Measurements from ENCODE around the gene NGRN.
"Not testable (repeated sequence)": the region's sequence is repeated elsewhere in the genome, so short reads cannot be mapped to it uniquely, and the experiment has no call there.

The NGRN gene

DNA sequence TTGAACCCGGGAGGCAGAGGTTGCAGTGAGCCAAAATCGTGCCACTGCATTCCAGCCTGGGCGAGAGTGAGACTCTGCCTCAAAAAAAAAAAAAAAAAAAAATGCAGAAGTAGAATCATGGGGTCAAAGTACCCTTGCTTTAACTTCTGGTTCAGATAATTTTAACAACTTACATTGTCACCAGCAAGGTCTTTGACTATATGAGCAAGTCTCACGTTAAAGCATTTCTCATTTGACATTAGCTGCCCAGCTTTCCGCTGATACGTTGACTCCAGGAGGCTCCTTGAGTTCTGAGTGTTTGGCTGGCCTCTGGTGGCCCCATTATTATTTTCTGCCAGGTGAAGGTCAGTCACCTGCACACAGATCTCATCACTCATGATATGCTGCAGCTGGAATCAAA lies 16.2 kb downstream of the NGRN start:
- not testable (repeated sequence) for DNase-seq (ENCODE audit: low read depth in 2 of 2)

DNA sequence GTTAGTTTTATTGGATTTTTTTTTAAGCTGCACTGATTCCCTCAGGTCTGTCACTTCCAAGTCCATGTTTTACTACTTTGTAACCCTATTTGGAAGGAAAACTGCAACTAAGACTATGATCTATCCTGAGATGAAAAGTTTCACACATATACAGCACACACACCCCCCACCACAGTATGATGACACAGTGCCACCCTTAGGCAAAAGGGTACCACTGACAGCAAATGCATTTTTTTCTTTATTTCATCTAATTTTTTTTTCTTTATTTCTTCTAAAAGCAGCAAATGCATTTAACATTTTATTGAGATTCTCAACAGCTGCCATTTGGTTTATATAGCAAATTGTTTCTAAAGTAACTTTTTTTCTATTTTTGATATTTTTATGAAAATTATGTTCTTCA lies 21.2 kb downstream of the NGRN start:
- no peak for DNase-seq (ENCODE audit: low read depth in 2 of 2)

DNA sequence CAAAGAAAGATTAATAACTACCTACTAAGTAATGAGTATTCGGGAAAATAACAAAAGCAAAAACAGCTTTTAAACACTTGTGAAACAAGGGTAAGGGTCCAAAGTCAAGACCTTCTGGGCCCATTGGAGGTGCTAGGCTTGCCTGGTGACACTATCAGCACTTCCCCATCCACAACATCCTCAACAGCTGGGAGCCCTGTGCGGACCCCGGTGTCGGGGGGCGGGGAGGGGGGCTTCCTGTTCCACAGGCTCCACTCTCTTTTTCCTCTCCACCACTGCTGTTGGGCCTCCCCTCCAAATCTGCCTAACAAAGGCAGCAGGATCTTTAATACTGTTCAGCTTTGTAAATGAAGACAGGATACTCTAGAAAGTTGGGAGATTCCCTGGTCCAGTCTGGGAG lies 21.6 kb downstream of the NGRN start:
- no peak for DNase-seq (ENCODE audit: low read depth in 2 of 2)

DNA sequence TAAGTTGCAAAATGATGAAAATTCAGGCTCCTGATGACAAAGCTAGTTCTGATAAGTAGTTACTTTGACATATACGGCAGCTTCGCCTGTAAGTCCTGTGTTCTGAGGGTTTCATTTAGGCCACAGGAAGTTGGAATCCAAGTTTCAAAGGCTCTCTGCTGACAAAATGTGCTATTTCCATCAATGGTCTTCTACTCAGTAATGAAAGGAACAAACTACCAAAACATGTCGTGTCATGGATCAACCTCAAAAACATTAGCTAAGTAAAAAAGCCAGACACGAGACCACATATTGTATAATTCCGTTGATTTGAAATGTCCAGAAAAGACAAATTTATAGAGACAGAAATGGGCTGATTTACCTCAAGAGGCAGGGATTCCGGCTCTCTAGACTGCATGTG lies 22.5 kb downstream of the NGRN start:
- no peak for DNase-seq (ENCODE audit: low read depth in 2 of 2)

DNA sequence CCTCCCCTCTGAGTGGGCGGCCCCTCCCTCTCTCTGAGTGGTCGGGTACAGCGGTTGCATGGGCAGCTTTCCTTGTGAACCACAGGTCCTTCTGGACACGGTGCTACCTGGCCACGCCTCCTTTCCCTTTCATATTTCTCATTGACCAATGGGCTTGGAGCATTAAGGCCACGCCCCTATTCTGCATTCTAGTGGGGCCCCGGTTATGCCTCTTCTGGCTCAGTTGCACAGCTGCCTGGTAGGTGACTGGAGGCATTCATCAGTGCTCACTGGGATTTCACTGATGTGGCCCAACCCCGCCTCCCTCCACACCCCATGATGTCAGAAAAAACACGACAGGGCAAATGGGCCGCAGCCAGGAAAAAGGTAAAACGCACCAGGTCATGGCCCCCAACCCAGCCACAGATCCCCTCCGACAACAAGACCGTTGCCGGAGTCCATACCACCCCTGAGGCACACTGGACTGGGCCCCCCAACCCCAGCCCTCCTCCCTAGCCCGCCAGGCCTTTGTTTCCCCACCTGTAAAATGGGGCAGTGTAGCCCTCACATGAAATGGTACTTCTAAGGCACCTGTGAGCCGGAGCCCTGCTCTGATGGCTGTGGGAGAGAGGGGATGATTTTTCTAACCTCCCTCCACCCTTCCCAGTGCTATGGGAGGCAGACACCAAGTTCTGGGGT lies 26.3 kb downstream of the NGRN start:
- no peak for DNase-seq (ENCODE audit: low read depth in 2 of 2)

DNA sequence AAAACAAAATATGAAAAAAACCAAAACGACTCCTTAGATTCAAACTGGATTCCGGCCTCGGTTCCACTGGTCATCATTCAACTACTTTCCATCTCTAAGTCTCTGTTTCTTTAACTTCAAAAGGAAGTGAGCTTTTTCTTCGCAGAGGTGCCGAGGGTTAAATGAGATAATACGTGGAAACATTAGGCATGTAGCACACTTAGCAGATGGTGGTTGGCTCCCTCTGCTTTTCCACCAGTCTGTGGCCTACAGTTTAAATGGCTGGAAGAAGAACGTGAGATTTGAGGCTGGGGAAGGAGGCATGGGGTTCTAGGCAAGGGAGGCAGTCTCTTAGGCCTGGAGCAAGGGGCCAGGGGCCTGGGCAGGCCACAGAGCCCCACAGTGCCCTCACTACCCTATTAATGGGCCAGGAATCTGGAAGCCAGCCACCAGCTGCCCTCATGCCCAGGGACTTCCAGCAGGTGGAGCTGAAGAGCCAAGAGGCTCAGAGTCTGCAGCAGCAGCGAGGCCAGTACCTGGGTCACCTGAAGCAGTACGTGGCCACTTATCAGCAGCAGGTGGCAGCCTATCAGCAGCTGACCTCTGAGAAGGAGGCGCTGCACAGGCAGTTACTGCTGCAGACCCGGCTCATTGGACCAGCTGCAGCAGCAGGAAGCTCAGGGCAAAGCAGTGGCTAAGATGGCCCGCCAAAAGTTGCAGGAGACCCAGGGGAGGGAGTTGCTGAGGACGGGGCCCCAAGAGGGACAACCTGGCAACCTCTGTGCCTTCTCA lies 27.8 kb downstream of the NGRN start:
- peak; percentile 57 to 68 for DNase-seq (ENCODE audit: low read depth in 2 of 2)

DNA sequence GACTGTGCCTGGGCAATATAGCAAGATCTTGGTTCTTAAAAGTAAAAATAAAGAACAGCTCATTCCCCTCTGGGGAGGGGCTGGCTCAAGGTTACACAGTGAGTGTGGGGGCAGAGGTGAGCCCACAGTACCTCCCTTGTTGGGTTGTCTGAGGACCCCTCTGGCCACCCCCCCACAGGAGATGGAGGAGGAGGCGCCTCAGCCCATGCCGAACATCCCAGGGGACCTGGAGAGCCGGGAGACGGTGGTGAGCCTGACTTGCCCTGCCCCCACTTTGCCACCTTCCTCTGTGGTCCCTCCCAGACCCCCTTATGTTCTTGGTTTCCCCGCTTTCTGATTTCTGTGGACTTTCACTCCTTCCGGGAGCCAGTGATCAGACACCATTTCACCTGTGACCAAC lies 28.7 kb downstream of the NGRN start:
- DNase-seq (ENCODE audit: low read depth in 2 of 2): no peak

DNA sequence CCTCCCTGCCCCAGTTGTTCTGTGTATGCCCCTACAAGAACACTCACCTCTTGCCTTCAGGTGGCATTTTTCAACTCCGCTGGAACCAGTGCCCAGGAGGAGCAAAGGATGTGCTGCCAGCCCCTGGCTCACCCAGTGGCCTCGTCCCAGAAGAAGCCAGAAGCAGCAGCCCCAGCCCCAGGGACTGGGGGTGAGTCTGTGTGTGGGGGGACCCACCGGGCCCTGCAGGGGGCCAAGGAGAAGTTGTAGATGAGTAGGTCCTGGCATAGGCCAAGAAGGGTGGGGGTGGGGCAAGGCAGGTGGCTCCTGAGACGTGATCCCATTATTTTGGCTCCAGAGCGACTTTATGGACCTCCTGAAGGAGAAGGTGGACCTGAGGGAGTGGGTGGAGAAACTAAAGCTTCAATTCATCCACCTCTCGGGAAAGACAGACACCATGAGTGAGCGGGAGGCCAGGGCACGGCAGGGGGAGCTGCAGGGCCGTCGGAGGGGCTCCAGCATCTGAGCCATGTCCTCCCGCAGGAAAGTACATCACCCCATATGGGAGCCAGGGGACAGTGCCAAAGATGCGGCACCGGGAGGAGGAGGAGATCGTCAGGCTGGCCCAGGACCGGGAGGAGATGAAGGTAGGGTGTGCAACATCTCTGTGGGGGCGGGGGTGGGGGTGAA lies 29.3 kb downstream of the NGRN start:
- DNase-seq (ENCODE audit: low read depth in 2 of 2): no peak

DNA sequence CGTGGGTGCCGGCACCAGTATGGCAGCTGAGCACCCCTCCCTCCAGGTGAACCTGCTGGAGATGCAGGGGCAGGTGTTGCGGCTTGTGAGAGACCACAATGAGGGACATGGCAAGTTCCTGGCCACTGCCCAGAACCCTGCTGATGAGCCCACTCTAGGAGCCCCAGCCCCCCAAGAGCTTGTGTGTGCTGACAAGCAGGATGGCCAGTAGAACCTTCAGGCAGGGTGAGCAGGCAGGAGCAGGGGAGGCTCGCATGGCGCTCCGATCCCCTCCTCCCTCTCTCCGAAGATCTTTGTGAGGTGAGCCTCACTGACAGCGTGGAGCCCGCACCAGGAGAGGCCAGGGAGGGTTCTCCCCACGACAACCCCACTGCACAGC lies 29.8 kb downstream of the NGRN start:
- DNase-seq (ENCODE audit: low read depth in 2 of 2): no peak

DNA sequence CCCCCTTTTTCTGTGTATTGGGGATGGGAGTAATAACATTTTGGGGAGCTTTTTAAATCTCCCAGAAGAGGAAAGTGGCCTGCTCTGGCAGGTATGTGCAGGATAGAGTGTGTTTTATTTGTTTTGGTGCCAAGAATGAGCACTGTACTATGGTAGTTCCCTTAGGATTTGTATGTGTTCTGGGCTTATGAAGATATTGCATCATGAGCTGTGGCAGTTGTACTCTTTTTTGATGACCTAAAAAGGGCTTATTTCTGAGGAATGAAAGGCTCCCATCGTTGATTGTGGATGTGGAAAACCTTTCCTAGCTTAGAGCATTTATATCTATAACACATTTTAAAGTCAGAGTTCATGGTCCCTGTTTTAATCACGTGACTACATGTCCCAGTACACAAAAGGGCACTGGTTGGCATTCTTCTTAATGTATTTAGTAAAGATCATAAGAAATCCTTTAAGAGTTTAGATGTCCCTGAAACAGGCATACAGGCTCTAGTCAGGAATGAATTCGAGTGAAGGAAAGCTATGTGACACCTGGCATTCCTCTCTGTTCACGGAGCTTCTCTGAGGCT lies 30.9 kb downstream of the NGRN start:
- not testable (repeated sequence) for DNase-seq (ENCODE audit: low read depth in 2 of 2)

DNA sequence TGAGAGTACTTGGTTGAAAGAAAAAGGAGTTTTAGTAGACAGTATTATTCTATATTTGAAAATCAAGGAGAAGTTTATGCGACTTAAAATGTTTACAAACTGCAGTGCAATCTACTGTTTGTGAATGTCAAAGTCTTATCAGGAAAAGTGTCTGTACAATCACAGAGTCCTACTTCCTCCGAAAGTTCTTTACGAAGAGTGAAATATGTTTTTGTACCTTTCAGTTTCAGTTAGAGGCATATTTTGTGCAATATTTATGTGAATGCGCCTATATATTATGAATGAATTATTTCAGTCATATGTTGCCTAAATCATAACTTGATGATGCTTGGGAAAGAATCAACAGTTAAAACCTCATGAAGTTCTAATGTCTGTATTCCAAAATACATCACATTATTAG lies 31.5 kb downstream of the NGRN start:
- no peak for DNase-seq (ENCODE audit: low read depth in 2 of 2)

DNA sequence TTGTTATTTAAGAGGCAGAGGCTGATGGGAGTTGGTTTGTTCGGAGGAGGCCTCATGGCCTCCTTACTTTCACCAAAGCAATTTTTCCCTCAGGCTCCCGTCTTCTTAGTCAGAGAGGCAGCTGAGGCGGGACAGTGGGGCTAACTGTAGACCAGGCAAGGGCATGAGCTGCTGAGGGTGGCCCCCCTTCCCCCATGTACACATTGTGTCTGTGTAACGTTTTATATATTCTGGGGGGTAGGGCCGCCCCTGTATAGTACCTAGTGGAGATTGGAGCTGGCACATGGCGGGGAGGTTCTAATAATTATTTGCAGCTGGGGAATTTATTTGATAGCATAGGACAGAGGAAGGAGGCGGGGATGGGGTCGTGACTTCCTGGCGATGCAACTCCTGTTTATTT lies 35.1 kb downstream of the NGRN start:
- DNase-seq (ENCODE audit: low read depth in 2 of 2): no peak

DNA sequence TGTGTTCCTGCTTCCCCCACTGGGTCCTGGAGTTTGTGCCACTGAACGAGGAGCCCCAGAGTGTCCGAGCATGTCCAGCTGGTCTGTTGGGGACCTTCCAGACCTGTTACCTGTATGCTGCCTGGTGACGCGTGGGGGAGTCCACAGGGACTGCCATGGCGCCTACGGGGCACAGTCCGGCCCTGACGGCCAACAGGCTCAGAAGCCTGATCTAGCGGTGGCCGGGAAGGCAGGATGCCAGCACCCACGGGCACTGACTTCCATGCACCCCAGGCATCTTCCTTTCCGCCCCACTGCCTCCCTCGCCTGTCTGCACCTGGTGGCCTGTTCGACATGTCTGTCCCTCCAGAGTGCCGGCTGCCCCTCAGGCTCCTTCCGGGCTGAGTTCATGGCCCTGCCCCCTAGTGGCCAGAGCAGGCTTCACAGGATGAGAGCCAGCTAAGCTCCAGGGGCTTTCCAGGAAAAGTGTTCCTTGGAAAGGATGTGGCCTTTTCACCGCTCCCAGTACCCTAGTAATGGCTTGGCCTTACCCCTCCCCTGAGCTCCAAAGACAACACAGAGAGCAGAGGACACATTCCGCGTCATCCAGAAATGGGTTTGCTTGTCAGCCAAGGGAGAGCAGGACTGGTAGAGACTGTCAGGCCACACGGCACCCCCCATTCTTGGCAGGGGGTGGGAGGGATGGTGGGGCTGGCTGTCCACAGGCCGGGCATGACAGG lies 35.7 kb downstream of the NGRN start:
- peak; percentile 53 to 54 for DNase-seq (ENCODE audit: low read depth in 2 of 2)

DNA sequence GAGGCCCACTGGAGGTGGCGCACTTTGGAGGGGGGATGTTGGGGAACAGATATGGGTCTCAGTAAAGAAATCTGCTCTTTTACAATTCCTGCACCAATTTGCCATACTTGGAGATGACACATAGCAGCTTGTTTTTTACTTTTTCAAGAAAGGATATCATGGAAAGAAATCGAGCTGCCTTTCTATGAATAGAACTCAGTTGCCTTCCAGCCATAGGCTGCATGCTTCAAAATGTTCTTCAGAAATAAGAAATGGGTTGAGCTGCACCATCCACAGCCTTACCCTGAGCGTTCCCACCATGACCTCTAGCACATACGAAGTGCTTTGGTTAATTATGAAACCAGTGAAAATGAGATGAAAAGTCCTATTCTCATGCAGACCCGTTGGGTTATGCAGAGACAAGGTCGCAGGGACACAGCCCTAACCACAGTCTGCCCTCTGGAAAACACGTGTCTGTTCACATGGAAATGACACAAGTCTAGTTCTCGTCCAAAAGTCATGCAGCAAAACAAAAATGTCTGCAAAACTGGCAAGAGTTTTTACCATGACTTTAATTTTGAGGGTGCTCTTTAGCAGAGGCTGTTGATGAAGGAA lies 36.3 kb downstream of the NGRN start:
- no peak for DNase-seq (ENCODE audit: low read depth in 2 of 2)

DNA sequence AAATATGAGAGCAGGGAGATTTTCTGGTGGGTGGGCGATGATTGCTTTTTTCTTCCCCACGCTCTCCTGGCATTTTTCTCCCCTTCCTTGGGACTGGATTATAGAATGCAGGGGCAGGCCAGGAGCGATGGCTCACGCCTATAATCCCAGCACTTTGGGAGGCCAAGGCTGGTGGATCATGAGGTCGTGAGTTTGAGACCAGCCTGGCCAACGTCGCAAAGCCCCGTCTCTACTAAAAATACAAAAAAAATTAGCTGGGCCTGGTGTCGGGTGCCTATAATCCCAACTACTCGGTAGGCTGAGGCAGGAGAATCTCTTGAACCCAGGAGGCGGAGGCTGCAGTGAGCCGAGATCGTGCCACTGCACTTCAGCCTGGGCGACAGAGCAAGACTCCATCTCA lies 39.9 kb downstream of the NGRN start:
- not testable (repeated sequence) for DNase-seq (ENCODE audit: low read depth in 2 of 2)

DNA sequence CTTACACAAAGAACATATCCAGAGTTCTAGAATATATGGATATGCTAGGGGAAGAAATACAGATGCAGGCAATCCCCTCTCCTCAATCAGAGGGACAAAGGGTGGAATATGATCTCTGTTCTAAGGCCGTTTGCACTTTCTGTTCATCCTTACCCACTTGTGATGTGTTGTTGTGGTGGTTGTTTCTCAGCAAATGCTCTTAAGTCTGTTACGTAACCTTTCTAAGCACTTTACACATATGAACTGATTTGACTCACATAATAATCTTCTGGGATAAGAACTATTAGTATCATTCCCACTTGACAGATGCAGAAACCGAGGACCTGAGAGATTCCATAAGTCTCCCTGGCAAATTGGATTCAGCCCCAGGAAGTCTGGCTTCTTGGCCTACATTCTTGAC lies 40.5 kb downstream of the NGRN start:
- no peak for DNase-seq (ENCODE audit: low read depth in 2 of 2)

DNA sequence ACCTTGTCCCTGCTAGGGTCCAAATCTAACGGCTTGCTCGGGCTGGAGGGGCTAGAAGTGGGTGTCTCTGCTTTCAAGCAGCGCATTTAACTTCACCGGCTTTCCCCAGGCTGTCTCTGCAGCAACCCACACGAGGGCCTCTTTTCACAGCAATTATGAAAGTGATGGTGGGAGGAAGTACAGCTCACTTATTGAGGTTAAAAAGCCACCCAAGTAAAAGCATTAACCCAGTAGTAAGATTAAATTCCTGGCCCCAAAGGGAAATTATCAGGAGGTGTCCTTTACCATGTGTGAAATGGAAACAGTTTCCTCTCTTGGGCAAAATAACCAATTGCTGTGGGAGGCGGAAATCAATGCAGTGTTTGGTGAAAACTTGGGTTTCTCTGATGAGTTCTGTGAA lies 41.1 kb downstream of the NGRN start:
- DNase-seq (ENCODE audit: low read depth in 2 of 2): no peak

DNA sequence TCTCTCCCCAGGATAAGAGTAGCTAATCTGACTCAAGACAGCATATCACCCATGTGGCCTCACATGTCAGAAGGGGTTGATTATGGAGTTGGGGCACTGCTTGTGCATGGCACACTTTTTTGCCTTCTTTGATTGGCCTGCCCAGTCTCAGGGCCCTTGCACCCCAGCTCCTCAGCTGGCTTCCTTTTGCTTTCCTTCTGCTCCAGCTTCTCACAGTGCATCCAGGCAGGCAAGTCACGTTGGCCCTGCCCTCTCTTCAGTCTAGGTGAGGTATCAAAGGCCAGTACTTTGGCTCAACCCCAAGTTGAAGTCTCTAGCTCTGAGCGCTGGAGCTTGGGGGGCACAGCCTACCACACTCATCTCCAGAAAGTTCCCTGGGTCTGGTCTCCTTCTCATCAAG lies 42.2 kb downstream of the NGRN start:
- no peak for DNase-seq (ENCODE audit: low read depth in 2 of 2)

DNA sequence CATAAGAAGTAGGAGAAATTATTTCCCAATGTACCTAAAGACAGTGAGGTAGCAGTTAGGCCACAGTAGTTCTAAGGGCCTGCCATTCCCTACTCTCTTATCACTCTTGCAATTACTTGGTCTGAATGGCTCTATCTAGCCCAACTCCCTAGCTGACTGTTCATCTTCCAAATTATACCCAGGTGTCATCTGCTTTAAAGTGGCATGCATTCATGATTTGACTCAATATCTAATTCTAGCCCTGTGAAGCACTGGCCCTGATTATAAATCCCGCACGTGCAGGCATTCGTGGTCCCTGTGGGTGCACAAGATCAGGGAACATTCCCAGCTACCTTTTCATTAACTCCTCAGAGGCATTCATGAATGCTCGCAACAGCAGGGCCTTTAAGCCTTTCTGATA lies 43.5 kb downstream of the NGRN start:
- no peak for DNase-seq (ENCODE audit: low read depth in 2 of 2)

DNA sequence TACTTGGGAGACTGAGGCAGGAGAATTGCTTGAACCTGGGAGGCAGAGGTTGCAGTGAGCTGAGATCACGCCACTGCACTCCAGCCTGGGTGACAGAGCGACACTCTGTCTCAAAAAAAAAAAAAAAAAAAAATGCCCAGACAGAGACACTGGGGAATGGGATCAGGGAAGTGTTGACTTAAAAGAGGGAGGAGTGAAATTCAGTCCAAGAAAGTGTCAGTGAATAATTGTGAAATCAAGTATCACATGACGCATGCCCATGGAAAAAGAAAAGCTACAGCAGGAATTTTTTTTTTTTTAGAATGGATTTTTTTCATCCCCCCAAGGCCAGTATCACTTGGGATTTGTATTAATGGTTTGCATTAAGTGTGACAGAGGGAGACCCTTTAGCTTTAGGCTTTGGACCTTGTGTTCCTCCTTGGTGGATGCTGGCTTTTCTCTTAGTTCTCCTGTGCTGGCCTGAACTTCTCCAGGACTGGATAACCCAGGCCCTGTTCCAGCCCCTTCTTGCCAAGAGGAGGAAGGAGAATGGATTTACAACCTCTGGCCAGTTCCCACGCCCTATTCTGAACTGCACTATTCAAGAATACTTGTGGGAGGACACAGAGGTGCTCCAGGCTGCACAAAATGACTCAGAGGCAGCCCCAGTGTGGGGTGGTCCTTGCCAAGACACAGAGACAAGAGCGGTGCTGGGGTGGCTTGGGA lies 50.0 kb downstream of the NGRN start:
- no peak for DNase-seq (ENCODE audit: low read depth in 2 of 2)

DNA sequence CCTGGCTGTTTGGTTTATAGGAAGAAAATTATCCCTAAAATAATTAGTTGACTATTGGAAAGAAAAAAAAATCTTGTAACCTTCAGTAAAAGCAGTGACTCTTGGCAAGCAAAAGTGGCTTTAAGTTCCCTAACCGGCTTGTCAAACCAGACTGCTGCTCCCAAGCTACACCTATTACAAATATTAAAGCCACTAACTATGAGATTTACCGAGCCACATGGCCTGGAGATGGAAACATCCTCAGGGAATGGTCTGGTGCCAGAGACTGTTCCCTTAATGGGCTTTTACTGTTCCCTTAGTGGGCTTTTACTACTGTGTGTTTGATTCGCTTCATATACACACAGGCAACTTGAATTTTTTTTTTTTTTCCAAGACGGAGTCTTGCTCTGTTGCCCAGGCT lies 50.7 kb downstream of the NGRN start:
- DNase-seq (ENCODE audit: low read depth in 2 of 2): no peak
